CD4-positive, alpha-beta memory T cell (primary cell): ENCODE data around the gene PSMA4. TPM values are rescaled to one million over a fixed set of nuclear protein-coding genes. Genes with fewer than 3 reads are reported as not detected.
A peak's percentile ranks its signal among the peaks of the same experiment; 100 is the strongest.

Experiments
- CTCF ChIA-PET: fragments of 350-600 bp; sonication (Branson Sonifier 250); formaldehyde crosslinking; loops from one replicate; lab custom pipeline; 2021; ENCODE audit warnings: inconsistent platforms; ENCODE audit not compliant: partially characterized antibody; lab: Charles Lee
- POLR2A ChIA-PET: fragments of 350-600 bp; sonication (Branson Sonifier 250); formaldehyde crosslinking; loops from one replicate; lab custom pipeline; 2021; ENCODE audit not compliant: partially characterized antibody; lab: Charles Lee
- DNase-seq, 5 donors: peaks; one replicate each; pipeline versions ENCODE4 v3.0.0 to v3.0.0-alpha.2; 2020 to 2022; ENCODE audit warnings: mixed read lengths in 1 of 5
- H3K27ac ChIP-seq: one replicate; pipeline ENCODE4 v1.7.0; 2013; ENCODE audit warnings: low read depth, low read length
- H3K27me3 ChIP-seq: 2 replicates; pipeline ENCODE4 v1.7.0; 2013; ENCODE audit warnings: mild to moderate bottlenecking, low read length, moderate library complexity; ENCODE audit not compliant: insufficient read depth
- H3K36me3 ChIP-seq: 2 replicates; pipeline ENCODE4 v1.7.0; 2013; ENCODE audit warnings: mild to moderate bottlenecking, low read length, moderate library complexity; ENCODE audit not compliant: insufficient read depth
- H3K4me1 ChIP-seq: 2 replicates; pipeline ENCODE4 v1.7.0; 2013; ENCODE audit warnings: mild to moderate bottlenecking, low read length, moderate library complexity; ENCODE audit not compliant: insufficient read depth
- H3K4me3 ChIP-seq, 2 donors: one replicate each; pipeline ENCODE4 v1.7.0; 2013; ENCODE audit warnings: low read length in 2 of 2, mild to moderate bottlenecking in 1 of 2
- H3K9me3 ChIP-seq, 2 donors: one replicate each; pipeline ENCODE4 v1.7.0; 2013; ENCODE audit warnings: low read length in 2 of 2, control low read depth in 1 of 2; ENCODE audit not compliant: control insufficient read depth in 1 of 2
- H3K27ac Mint-ChIP-seq, 7 donors: one replicate each; pipeline ENCODE4 v1.8.0; 2020 to 2021; ENCODE audit warnings: mixed read lengths in 7 of 7, mild to moderate bottlenecking in 6 of 7, inconsistent platforms in 3 of 7, moderate library complexity in 3 of 7
- H3K27me3 Mint-ChIP-seq, 2 donors: one replicate each; pipeline ENCODE4 v1.8.0; 2020 to 2021; ENCODE audit warnings: mixed read lengths in 2 of 2
- H3K36me3 Mint-ChIP-seq, 2 donors: one replicate each; pipeline ENCODE4 v1.8.0; 2020 to 2021; ENCODE audit warnings: mixed read lengths in 2 of 2, inconsistent platforms in 1 of 2, mild to moderate bottlenecking in 1 of 2
- H3K4me1 Mint-ChIP-seq, 4 donors: one replicate each; pipeline ENCODE4 v1.8.0; 2020 to 2021; ENCODE audit warnings: mixed read lengths in 4 of 4, mild to moderate bottlenecking in 1 of 4
- H3K4me3 Mint-ChIP-seq, 8 donors: one replicate each; pipeline ENCODE4 v1.8.0; 2020 to 2021; ENCODE audit warnings: mixed read lengths in 8 of 8, mild to moderate bottlenecking in 7 of 8, moderate library complexity in 6 of 8, inconsistent platforms in 3 of 8
- H3K9me3 Mint-ChIP-seq, 8 donors: one replicate each; pipeline ENCODE4 v1.8.0; 2020 to 2021; ENCODE audit warnings: mixed read lengths in 8 of 8, mild to moderate bottlenecking in 5 of 8, inconsistent platforms in 3 of 8, moderate library complexity in 1 of 8
- intact Hi-C: fragments of 100-400 bp; cut with micrococcal nuclease; formaldehyde crosslinking; loops from one replicate; pipeline ENCODE4 v1.15.1; 2023
- polyA plus RNA-seq, 2 donors: library from polyadenylated mRNA; unstranded; fragments of 300-500 nt; fragmentation: Illumina TruSeq; gene quantifications; one replicate each; pipeline ENCODE4 v1.2.3, GENCODE V29; 2021
- total RNA-seq, 2 experiments: library from RNA; stranded (reverse); gene quantifications; one replicate each; pipeline ENCODE4 v1.2.3, GENCODE V29; 2021

PSMA4 gene
- total and polyA plus RNA-seq, 4 experiments from 2014 or later = 89.8 to 279 (median 151) TPM

GRCh38 chr15:78564743-78565096 lies 24.5 kb downstream of the PSMA4 start:
- Histone ChIP-seq H3K4me3 (peak overlapping the region in 1 of 2 donors; percentile 57), H3K27me3 (peaks cover 8% of the 10 kb centered on the region), H3K36me3 (no peaks in the 10 kb centered on the region), H3K9me3 (no peaks in the 10 kb centered on the region), H3K4me1 (peaks cover 18% of the 10 kb centered on the region), H3K27ac (peak overlapping the region; percentile 30)
- peak in 1 of 5 donors; percentile 43 for DNase-seq
- intact Hi-C loops = loop anchor here (2.0 kb wide), 1 partner anchor 24 kb away; the partner anchor contains the start of gene PSMA4
- peaks cover 2 to 10% of the 10 kb centered on the region in 2 donors for H3K27me3 Mint-ChIP-seq
- peaks cover 7 to 24% (median 17%) of the 10 kb centered on the region in 4 donors for H3K4me1 Mint-ChIP-seq
- H3K4me3 Mint-ChIP-seq = peak overlapping the region; percentile 84 to 98 (median 86)
- ChIA-PET CTCF (interaction anchor here (0.5 to 0.8 kb wide), 2 partner anchors 25 to 608 kb away, joined by 3 to 6 read pairs; partner anchors contain the start of gene PSMA4), POLR2A (interaction anchor here (0.7 to 4.8 kb wide), 7 partner anchors 12 to 416 kb away, joined by 3 to 45 read pairs (median 4); partner anchors contain the start of genes IDH3A, IREB2 and PSMA4)
- peaks cover 0 to 2% of the 10 kb centered on the region in 2 donors for H3K36me3 Mint-ChIP-seq
- H3K27ac Mint-ChIP-seq = peak overlapping the region in 6 of 7 donors; percentile 25 to 75 (median 59)
- H3K9me3 Mint-ChIP-seq = no peaks in the 10 kb centered on the region

GRCh38 chr15:78565097-78565950 lies 25.1 kb downstream of the PSMA4 start, which contains the start of gene CHRNA5:
TSS of gene CHRNA5 (plus strand) at chr15:78565520. CDS start at chr15:78565720, 200 bp downstream.
- Histone ChIP-seq H3K36me3 (no peaks in the 10 kb centered on the region), H3K27me3 (peaks cover 8% of the 10 kb centered on the region), H3K4me3 (peak within 1 kb of the TSS; percentile 49 to 57), H3K4me1 (peaks cover 18% of the 10 kb centered on the region), H3K9me3 (no peaks in the 10 kb centered on the region), H3K27ac (peak within 1 kb of the TSS; percentile 30)
- peak; percentile 28 to 57 (median 36) for DNase-seq
- ChIA-PET CTCF (interaction anchor here (0.5 to 1.1 kb wide), 3 partner anchors 25 to 609 kb away, joined by 3 to 6 read pairs (median 3); partner anchors contain the start of gene PSMA4), POLR2A (interaction anchor here (0.7 to 4.8 kb wide), 7 partner anchors 13 to 416 kb away, joined by 3 to 45 read pairs (median 4); partner anchors contain the start of genes IDH3A, IREB2 and PSMA4)
- Mint-ChIP-seq H3K36me3 (peaks cover 0 to 2% of the 10 kb centered on the region in 2 donors), H3K4me3 (peak within 1 kb of the TSS; percentile 87 to 98 (median 90)), H3K27me3 (peaks cover 2 to 10% of the 10 kb centered on the region in 2 donors), H3K27ac (peak within 1 kb of the TSS; percentile 14 to 88 (median 73)), H3K4me1 (peaks cover 7 to 24% (median 17%) of the 10 kb centered on the region in 4 donors), H3K9me3 (no peaks in the 10 kb centered on the region)
- intact Hi-C loops = loop anchor here (2.0 kb wide), 1 partner anchor 25 kb away; the partner anchor contains the start of gene PSMA4

GRCh38 chr15:78565951-78566774 lies 25.9 kb downstream of the PSMA4 start:
- no peaks in the 10 kb centered on the region for H3K9me3 Mint-ChIP-seq
- H3K36me3 Mint-ChIP-seq = peaks cover 0 to 2% of the 10 kb centered on the region in 2 donors
- Histone ChIP-seq H3K9me3 (no peaks in the 10 kb centered on the region), H3K27me3 (peaks cover 8% of the 10 kb centered on the region), H3K4me1 (peaks cover 18% of the 10 kb centered on the region), H3K36me3 (no peaks in the 10 kb centered on the region), H3K4me3 (peak overlapping the region; percentile 49 to 57), H3K27ac (no peak overlapping the region)
- intact Hi-C loops = loop anchor here (2.0 kb wide), 1 partner anchor 25 kb away; the partner anchor contains the start of gene PSMA4
- H3K27ac Mint-ChIP-seq = peak overlapping the region; percentile 6 to 88 (median 67)
- peak overlapping the region; percentile 87 to 93 (median 90) for H3K4me3 Mint-ChIP-seq
- peak in 1 of 5 donors; percentile 2 for DNase-seq
- peaks cover 2 to 10% of the 10 kb centered on the region in 2 donors for H3K27me3 Mint-ChIP-seq
- POLR2A ChIA-PET = interaction anchor here (2.0 to 4.8 kb wide), 2 partner anchors 25 to 129 kb away, joined by 10 to 45 read pairs; partner anchors contain the start of genes IREB2 and PSMA4
- peaks cover 7 to 24% (median 17%) of the 10 kb centered on the region in 4 donors for H3K4me1 Mint-ChIP-seq
- CTCF ChIA-PET = interaction anchor here (1.1 kb wide), 1 partner anchor 73 kb away, joined by 3 read pairs; no protein-coding TSS in a partner anchor

DNA sequence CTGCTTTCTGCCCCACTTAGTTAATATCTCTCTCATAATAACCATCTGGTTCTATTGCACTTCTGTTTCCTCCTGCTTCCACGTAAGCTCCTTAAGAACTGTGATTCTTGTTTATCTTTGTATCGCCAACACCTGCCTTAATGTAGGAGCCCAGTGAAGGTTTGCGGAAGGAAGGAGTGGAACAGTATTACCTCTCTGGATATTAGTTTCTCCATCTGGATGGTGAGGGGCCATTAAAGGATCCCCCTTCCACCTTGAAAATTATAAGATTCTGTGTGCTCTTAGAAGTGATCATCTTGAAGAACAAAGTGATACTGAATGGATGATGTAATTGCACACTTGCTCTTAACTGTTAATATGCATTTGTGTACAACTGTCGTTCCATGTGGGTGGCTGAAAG lies 27.3 kb downstream of the PSMA4 start:
- no peak overlapping the region for H3K27ac Mint-ChIP-seq
- Histone ChIP-seq H3K27ac (no peak overlapping the region), H3K4me3 (no peak overlapping the region), H3K27me3 (peaks cover 8% of the 10 kb centered on the region), H3K9me3 (no peaks in the 10 kb centered on the region), H3K36me3 (no peaks in the 10 kb centered on the region), H3K4me1 (peaks cover 18% of the 10 kb centered on the region)
- ChIA-PET CTCF (interaction anchor here (0.5 kb wide), 1 partner anchor 13 kb away, joined by 7 read pairs; no protein-coding TSS in a partner anchor), POLR2A (no interaction called here)
- H3K4me3 Mint-ChIP-seq = peak overlapping the region in 3 of 8 donors; percentile 9 to 41 (median 38)
- intact Hi-C loops = no loop called here
- no peak for DNase-seq
- H3K36me3 Mint-ChIP-seq = peaks cover 0 to 2% of the 10 kb centered on the region in 2 donors
- no peaks in the 10 kb centered on the region for H3K9me3 Mint-ChIP-seq
- H3K4me1 Mint-ChIP-seq = peaks cover 7 to 24% (median 17%) of the 10 kb centered on the region in 4 donors
- H3K27me3 Mint-ChIP-seq = peaks cover 2 to 10% of the 10 kb centered on the region in 2 donors

DNA sequence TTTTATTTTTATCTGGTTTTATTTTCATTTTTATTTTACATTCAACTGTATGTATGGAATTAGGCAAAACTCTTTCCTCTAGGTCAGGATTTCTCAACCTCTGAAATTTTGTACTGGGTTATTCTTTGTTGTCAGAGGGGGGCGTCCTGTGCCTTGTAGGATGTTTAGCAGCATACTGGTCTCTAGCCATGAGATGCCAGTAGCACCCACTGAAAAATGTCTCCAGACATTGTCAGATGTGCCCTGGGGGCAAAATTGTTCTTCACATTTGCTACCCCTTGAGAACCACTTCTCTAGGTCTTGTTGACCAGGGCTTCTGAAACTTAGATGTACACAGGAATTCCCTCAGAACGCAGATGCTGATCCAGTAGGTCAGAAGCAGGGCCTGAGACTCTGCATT lies 30.5 kb downstream of the PSMA4 start:
- H3K27ac ChIP-seq = no peak overlapping the region
- Mint-ChIP-seq H3K27ac (no peak overlapping the region), H3K4me3 (no peak overlapping the region), H3K36me3 (no peaks in the 10 kb centered on the region), H3K9me3 (no peaks in the 10 kb centered on the region), H3K27me3 (peaks cover 2 to 10% of the 10 kb centered on the region in 2 donors), H3K4me1 (peaks cover 4 to 15% (median 9%) of the 10 kb centered on the region in 4 donors)
- no peaks in the 10 kb centered on the region for H3K9me3 ChIP-seq
- no peaks in the 10 kb centered on the region for H3K36me3 ChIP-seq
- peaks cover 9% of the 10 kb centered on the region for H3K4me1 ChIP-seq
- peaks cover 8% of the 10 kb centered on the region for H3K27me3 ChIP-seq
- no peak overlapping the region for H3K4me3 ChIP-seq
- no peak for DNase-seq
- ChIA-PET CTCF (no interaction called here), POLR2A (no interaction called here)
- intact Hi-C loops = no loop called here

- H3K27ac ChIP-seq = no peak overlapping the region
- H3K9me3 ChIP-seq = no peaks in the 10 kb centered on the region
- Mint-ChIP-seq H3K36me3 (no peaks in the 10 kb centered on the region), H3K4me1 (peaks cover under 1 to 10% (median 4%) of the 10 kb centered on the region in 4 donors), H3K4me3 (no peak overlapping the region), H3K27me3 (peaks cover 2 to 6% of the 10 kb centered on the region in 2 donors), H3K9me3 (no peaks in the 10 kb centered on the region), H3K27ac (peak overlapping the region in 1 of 7 donors; percentile 5)
- H3K4me1 ChIP-seq = peaks cover 3% of the 10 kb centered on the region
- peaks cover 3% of the 10 kb centered on the region for H3K27me3 ChIP-seq
- intact Hi-C loops = no loop called here
- no peaks in the 10 kb centered on the region for H3K36me3 ChIP-seq
- ChIA-PET POLR2A (no interaction called here), CTCF (no interaction called here)
- DNase-seq = no peak
- no peak overlapping the region for H3K4me3 ChIP-seq
These were observed 31.1 kb downstream of the PSMA4 start for GRCh38 chr15:78571382-78571781.
